Psoas muscle (tissue), 8 donors: ENCODE results near the gene SMCO1. TPM values are rescaled to one million over a fixed set of nuclear protein-coding genes. Genes with fewer than 3 reads are reported as not detected.
"Not testable (repeated sequence)": the region's sequence is repeated elsewhere in the genome, so short reads cannot be mapped to it uniquely, and the experiment has no call there.

ENCODE experiments used
- ATAC-seq, 4 donors: fragments of 200-7000 bp; cut with Tn5 transposase; one replicate each; pipeline ENCODE4 v1.9.1; 2020; ENCODE audit warnings: moderate library complexity in 3 of 4, mild to moderate bottlenecking in 2 of 4
- DNase-seq, 2 donors: peaks; one replicate each; pipeline ENCODE4 v3.0.0-alpha.2; 2020
- H3K27ac ChIP-seq: fragments of 200-600 bp; one replicate; pipeline ENCODE4 v1.8.0; 2022
- H3K27me3 ChIP-seq, 3 donors: fragments of 200-600 bp in 1 of 3; one replicate each; pipeline versions ENCODE4 v1.6.1 to v1.8.0; 2013 to 2022; ENCODE audit warnings: low read length in 2 of 3, mild to moderate bottlenecking in 2 of 3, moderate library complexity in 1 of 3; ENCODE audit not compliant: insufficient read depth in 3 of 3
- H3K36me3 ChIP-seq, 2 donors: fragments of 200-600 bp in 1 of 2; one replicate each; pipeline versions ENCODE4 v1.6.1 to v1.8.0; 2013 to 2022; ENCODE audit warnings: low read depth in 1 of 2, mild to moderate bottlenecking in 1 of 2, moderate library complexity in 1 of 2; ENCODE audit not compliant: insufficient read depth in 1 of 2
- H3K4me1 ChIP-seq: fragments of 200-600 bp; one replicate; pipeline ENCODE4 v1.8.0; 2022
- H3K4me3 ChIP-seq: fragments of 200-600 bp; one replicate; pipeline ENCODE4 v1.8.0; 2022; ENCODE audit warnings: mild to moderate bottlenecking
- H3K9me3 ChIP-seq: fragments of 200-600 bp; one replicate; pipeline ENCODE4 v1.8.0; 2022
- WGBS, 3 donors: extraction: QIAGEN DNeasy Blood & Tissue Kit; methylation state at CpG; one replicate each; pipeline versions ENCODE4 v1.1.6 to v1.1.7; 2013; 5-methylcytosine and 5-hydroxymethylcytosine counted together
- intact Hi-C, 2 donors: fragments of 100-400 bp; cut with DNase I; formaldehyde crosslinking; loops; one replicate each; pipeline versions ENCODE4 v1.11.0 to v1.14.2; 2022
- polyA plus RNA-seq, 3 donors: library from polyadenylated mRNA; stranded (reverse); fragments of 200-250 nt; gene quantifications; one replicate each; pipeline ENCODE4 v1.2.3, GENCODE V29; 2013
- total RNA-seq, 4 donors: library from RNA; stranded (reverse); fragmentation: NEBNext Ultra II Directional in 2 of 4; extraction: Animal tissue kit (Norgen Biotek cat#: 25700) in 2 of 4; gene quantifications; one replicate each; pipeline versions ENCODE4 v1.2.1 to v1.2.4, GENCODE V29; 2021 to 2023
- TF ChIP-seq, protein P1 (sequence below): fragments of 200-600 bp; IDR thresholded peaks from one replicate; pipeline ENCODE4 v1.8.0; 2022; ENCODE audit warnings: antibody characterized with exemption
- donor health status: healthy with polysubstance abuse.
- donor health status: DM: no; HTN: no; CAD: no; lungs with moderate emphysema.
- donor health status: Bipolar disorder and iron deficiency.
- donor health status: healthy.
- donor health status: DM: yes; HTN: yes; CAD: no.
- donor health status: DM: no; HTN: no; CAD: no.
- donor health status: DM: no; HTN: no; CAD: no.
- donor health status: DM: yes; HTN: yes; CAD: no.

SMCO1 gene
- total and polyA plus RNA-seq, 7 donors, result 1.2 to 16.9 (median 7.3) TPM

DNA sequence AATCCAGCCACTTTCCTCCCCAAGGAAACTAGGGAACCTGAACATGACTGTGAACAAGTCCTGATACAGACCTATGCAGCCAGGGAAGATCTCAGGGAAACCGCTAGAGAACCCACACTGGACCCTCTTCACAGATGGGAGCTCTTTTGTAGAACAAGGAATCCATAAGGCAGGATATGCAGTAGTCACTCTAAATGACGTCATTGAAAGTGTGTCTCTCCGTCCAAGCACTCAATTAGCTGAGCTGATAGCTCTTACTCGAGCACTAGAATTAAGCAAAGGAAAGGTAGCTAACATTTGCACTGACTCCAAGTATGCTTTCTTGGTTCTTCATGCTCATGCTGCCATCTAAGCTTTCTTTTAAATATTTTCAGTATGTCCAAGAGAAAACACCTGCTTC is 10.0 kb upstream of the SMCO1 start:
- Histone ChIP-seq H3K4me1 (no peaks in the 10 kb centered on the region), H3K4me3 (no peak overlapping the region), H3K27ac (no peak overlapping the region), H3K27me3 (no peaks in the 10 kb centered on the region), H3K36me3 (no peaks in the 10 kb centered on the region), H3K9me3 (peaks cover 2% of the 10 kb centered on the region)
- intact Hi-C loops, result no loop called here
- no peak for ATAC-seq
- DNase-seq, result no peak
- WGBS, 3 donors, result 83 to 86% (median 83%) methylated on average over 4 of the region's 4 CpGs
- TF ChIP-seq, protein P1, sequence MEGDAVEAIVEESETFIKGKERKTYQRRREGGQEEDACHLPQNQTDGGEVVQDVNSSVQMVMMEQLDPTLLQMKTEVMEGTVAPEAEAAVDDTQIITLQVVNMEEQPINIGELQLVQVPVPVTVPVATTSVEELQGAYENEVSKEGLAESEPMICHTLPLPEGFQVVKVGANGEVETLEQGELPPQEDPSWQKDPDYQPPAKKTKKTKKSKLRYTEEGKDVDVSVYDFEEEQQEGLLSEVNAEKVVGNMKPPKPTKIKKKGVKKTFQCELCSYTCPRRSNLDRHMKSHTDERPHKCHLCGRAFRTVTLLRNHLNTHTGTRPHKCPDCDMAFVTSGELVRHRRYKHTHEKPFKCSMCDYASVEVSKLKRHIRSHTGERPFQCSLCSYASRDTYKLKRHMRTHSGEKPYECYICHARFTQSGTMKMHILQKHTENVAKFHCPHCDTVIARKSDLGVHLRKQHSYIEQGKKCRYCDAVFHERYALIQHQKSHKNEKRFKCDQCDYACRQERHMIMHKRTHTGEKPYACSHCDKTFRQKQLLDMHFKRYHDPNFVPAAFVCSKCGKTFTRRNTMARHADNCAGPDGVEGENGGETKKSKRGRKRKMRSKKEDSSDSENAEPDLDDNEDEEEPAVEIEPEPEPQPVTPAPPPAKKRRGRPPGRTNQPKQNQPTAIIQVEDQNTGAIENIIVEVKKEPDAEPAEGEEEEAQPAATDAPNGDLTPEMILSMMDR, result no peak

DNA sequence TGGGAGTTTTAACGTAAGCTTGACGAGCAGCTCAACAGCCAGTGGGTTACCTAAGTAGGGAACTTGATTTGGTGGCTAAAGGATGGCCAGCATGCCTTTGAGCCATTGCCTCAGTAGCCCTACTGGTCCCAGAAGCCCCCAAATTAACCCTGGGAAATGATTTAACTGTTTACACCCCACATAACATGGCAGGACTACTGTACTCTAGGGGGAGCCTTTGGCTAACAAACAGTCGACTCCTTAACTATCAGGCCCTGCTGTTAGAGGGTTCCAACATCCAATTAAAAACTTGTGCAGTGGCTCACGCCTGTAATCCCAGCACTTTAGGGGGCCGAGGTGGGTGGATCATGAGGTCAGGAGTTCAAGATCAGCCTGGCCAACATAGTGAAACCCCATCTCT is 9.4 kb upstream of the SMCO1 start:
- Histone ChIP-seq H3K4me1 (no peaks in the 10 kb centered on the region), H3K36me3 (no peaks in the 10 kb centered on the region), H3K4me3 (no peak overlapping the region), H3K27ac (no peak overlapping the region), H3K27me3 (no peaks in the 10 kb centered on the region), H3K9me3 (peaks cover 8% of the 10 kb centered on the region)
- intact Hi-C loops, result loop anchor here in 1 of 2 donors (5.0 kb wide), 1 partner anchor 42 kb away; no protein-coding TSS in a partner anchor
- DNase-seq, result no peak
- TF ChIP-seq, protein P1, result no peak
- WGBS, 3 donors, result 50 to 57% (median 52%) methylated on average over 5 of the region's 5 CpGs
- no peak for ATAC-seq

DNA sequence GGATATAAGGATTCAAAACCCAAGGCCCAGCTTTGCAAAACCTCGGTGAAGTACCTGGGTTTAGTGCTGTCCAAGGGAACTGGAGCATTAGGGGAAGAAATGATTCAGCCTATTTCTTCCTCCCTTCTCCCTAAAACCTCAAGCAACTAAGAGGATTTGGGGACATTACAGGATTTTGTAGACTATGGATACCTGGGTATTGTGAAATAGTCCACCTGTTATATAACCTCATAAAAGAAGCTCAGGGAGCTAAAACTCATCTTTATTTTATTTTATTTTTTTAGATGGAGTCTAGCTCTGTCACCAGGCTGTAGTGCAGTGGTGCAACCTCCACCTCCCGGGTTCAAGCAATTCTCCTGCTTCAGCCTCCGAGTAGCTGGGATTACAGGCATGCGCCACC is 8.7 kb upstream of the SMCO1 start:
- DNase-seq (no peak), ATAC-seq (no peak)
- WGBS, 3 donors, result 93 to 97% (median 95%) methylated on average over 4 of the region's 4 CpGs
- Histone ChIP-seq H3K36me3 (no peaks in the 10 kb centered on the region), H3K4me1 (no peaks in the 10 kb centered on the region), H3K9me3 (peaks cover 12% of the 10 kb centered on the region), H3K4me3 (no peak overlapping the region), H3K27ac (no peak overlapping the region), H3K27me3 (no peaks in the 10 kb centered on the region)
- TF ChIP-seq, protein P1, result no peak
- intact Hi-C loops, result loop anchor here in 1 of 2 donors (5.0 kb wide), 1 partner anchor 42 kb away; no protein-coding TSS in a partner anchor

DNA sequence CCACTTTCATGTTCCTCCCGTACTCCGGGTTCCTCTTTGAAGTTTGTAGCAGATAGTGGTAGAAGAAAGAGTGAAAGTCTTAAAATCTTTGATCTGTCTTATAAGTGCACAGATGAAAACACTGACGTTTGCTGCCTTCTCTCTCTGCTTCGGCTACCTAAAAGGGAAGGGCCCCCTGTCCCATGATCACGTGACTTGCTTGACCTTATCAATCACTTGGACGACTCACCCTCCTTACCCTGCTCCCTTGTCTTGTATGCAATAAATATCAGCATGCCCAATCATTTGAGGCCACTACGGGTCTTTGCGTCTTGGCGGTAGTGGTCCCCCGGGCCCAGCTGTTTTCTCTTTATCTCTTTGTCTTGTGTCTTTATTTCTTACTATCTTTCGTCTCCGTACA is 6.1 kb upstream of the SMCO1 start:
- not testable (repeated sequence) for H3K36me3 ChIP-seq, DNase-seq, H3K4me3 ChIP-seq, ATAC-seq, H3K27ac ChIP-seq, H3K27me3 ChIP-seq, H3K4me1 ChIP-seq
- peaks cover 12% of the 10 kb centered on the region for H3K9me3 ChIP-seq
- 80 to 93% (median 89%) methylated on average over 11 to 12 of the region's 12 CpGs for WGBS, 3 donors
- intact Hi-C loops, result loop anchor here in 1 of 2 donors (5.0 kb wide), 1 partner anchor 39 kb away; no protein-coding TSS in a partner anchor

GRCh38 chr3:196519718-196520082 is 4.6 kb upstream of the SMCO1 start:
- H3K9me3 ChIP-seq, result peaks cover 12% of the 10 kb centered on the region
- DNase-seq (no peak), ATAC-seq (no peak)
- no peaks in the 10 kb centered on the region for H3K36me3 ChIP-seq
- 87 to 90% (median 88%) methylated on average over 5 of the region's 5 CpGs for WGBS, 3 donors
- intact Hi-C loops, result loop anchor here (1.0 to 10.0 kb wide), 4 partner anchors 33 to 267 kb away; no protein-coding TSS in a partner anchor
- H3K4me1 ChIP-seq, result peaks cover 6% of the 10 kb centered on the region
- H3K27me3 ChIP-seq, result no peaks in the 10 kb centered on the region
- H3K4me3 ChIP-seq, result no peak overlapping the region
- TF ChIP-seq, protein P1, result no peak
- H3K27ac ChIP-seq, result no peak overlapping the region
